ENCODE results near the gene ASXL1.
"Not testable (repeated sequence)": the region's sequence is repeated elsewhere in the genome, so short reads cannot be mapped to it uniquely, and the experiment has no call there.

The ASXL1 gene

GRCh38 chr20:32336918-32337347 is 21.2 kb upstream of the ASXL1 start:
- in situ Hi-C loops (cut with HindIII; ENCODE audit: low sequenced_read_pairs): no loop called here
- TF ChIP-seq, protein P1, sequence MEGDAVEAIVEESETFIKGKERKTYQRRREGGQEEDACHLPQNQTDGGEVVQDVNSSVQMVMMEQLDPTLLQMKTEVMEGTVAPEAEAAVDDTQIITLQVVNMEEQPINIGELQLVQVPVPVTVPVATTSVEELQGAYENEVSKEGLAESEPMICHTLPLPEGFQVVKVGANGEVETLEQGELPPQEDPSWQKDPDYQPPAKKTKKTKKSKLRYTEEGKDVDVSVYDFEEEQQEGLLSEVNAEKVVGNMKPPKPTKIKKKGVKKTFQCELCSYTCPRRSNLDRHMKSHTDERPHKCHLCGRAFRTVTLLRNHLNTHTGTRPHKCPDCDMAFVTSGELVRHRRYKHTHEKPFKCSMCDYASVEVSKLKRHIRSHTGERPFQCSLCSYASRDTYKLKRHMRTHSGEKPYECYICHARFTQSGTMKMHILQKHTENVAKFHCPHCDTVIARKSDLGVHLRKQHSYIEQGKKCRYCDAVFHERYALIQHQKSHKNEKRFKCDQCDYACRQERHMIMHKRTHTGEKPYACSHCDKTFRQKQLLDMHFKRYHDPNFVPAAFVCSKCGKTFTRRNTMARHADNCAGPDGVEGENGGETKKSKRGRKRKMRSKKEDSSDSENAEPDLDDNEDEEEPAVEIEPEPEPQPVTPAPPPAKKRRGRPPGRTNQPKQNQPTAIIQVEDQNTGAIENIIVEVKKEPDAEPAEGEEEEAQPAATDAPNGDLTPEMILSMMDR (IDR thresholded peaks at IDR 0.05; ENCODE audit: low read depth, low read length): peak; percentile 72
- H3K4me3 ChIP-seq (ENCODE audit: low read depth, low read length): no peak overlapping the region
- peak; percentile 42 for DNase-seq (ENCODE audit: low read depth, low spot score)

- H3K4me3 ChIP-seq (ENCODE audit: low read depth, low read length): no peak overlapping the region
- TF ChIP-seq, protein P1 (IDR thresholded peaks at IDR 0.05; ENCODE audit: low read depth, low read length): no peak
- DNase-seq (ENCODE audit: low read depth, low spot score): no peak
- in situ Hi-C loops (cut with HindIII; ENCODE audit: low sequenced_read_pairs): no loop called here
Observed at GRCh38 chr20:32337937-32338661, 20.0 kb upstream of the ASXL1 start.

GRCh38 chr20:32338665-32339064 is 19.5 kb upstream of the ASXL1 start:
- in situ Hi-C loops (cut with HindIII; ENCODE audit: low sequenced_read_pairs): no loop called here
- no peak overlapping the region for H3K4me3 ChIP-seq (ENCODE audit: low read depth, low read length)
- no peak for DNase-seq (ENCODE audit: low read depth, low spot score)
- TF ChIP-seq, protein P1 (IDR thresholded peaks at IDR 0.05; ENCODE audit: low read depth, low read length): no peak

DNA sequence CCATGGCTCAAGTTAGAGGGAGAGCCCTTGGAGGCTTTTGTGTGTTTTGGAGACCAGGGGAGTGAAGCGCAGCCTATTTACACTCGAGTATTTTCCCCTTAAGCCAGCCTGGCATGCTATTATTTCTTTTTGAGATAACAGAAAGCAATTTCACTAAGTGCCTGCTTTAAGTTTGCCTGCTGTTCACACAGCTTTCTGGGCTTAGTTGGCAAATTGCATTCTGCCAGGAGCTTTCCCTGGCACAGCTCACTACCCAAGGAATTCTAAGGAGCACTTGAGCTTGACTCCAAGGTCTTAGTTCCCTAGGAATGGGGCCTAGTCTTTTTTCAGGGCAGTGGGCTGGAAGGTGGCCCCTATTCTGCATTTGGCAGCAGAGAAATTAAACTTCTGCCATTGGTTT is 19.0 kb upstream of the ASXL1 start:
- H3K4me3 ChIP-seq (ENCODE audit: low read depth, low read length): no peak overlapping the region
- no peak for DNase-seq (ENCODE audit: low read depth, low spot score)
- TF ChIP-seq, protein P1 (IDR thresholded peaks at IDR 0.05; ENCODE audit: low read depth, low read length): no peak
- in situ Hi-C loops (cut with HindIII; ENCODE audit: low sequenced_read_pairs): no loop called here

DNA sequence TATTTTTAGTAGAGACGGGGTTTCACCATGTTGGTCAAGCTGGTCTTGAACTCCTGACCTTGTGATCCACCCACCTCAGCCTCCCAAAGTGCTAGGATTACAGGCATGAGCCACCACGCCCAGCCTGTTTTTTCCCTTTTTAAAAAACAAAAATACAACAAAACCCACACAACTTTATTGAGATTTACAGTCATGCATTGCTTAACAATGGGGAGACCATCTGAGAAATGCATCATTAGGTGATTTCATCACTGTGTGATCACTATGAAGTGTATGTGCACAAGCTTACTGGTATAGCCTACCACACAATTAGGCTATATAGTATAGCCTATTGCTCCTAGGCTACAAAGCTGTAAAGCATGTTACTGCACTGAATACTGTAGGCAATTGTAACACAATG is 17.1 kb upstream of the ASXL1 start:
- DNase-seq (ENCODE audit: low read depth, low spot score); H3K4me3 ChIP-seq (ENCODE audit: low read depth, low read length); in situ Hi-C loops (cut with HindIII; ENCODE audit: low sequenced_read_pairs): not testable (repeated sequence)

GRCh38 chr20:32343439-32343838 is 14.7 kb upstream of the ASXL1 start:
- H3K4me3 ChIP-seq (ENCODE audit: low read depth, low read length): no peak overlapping the region
- DNase-seq (ENCODE audit: low read depth, low spot score): peak; percentile 36
- TF ChIP-seq, protein P1 (IDR thresholded peaks at IDR 0.05; ENCODE audit: low read depth, low read length): no peak
- in situ Hi-C loops (cut with HindIII; ENCODE audit: low sequenced_read_pairs): no loop called here

DNA sequence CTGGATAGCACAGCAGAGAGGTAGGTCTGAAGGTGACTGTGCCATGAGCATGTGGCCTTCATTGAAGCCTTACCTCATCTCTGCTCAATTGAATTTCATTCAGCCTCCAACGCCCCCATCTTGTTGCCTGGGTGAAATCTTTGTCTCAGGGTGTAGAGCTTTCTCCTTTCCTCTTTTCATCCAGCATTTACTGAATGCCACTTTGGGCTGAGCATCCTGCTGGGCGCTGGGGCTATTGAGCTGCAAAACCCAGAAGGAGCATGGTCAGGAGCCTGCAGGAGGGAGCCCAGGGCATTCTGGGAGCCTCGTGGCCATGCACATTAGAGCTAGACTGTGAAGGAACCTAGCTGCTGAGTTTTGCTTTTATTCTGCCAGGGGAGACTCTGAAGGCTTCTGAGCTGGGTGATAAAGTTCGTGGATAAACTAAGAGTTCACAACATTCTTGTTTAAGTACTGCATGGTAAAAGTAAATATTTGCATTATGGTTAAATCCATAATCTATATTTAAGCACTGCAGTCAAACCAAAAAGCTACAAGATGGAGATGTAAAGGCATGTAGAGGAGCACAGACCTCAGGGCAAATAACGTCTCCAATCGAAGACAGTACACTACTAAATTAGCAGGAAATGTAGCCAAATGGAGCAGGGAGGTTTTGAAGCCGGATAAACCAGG is 13.2 kb upstream of the ASXL1 start:
- no peak for DNase-seq (ENCODE audit: low read depth, low spot score)
- in situ Hi-C loops (cut with HindIII; ENCODE audit: low sequenced_read_pairs): no loop called here
- no peak overlapping the region for H3K4me3 ChIP-seq (ENCODE audit: low read depth, low read length)
- TF ChIP-seq, protein P1 (IDR thresholded peaks at IDR 0.05; ENCODE audit: low read depth, low read length): no peak
